HepG2 (cell line): ENCODE results near the gene HPCAL4. TPM values are rescaled to one million over a fixed set of nuclear protein-coding genes. Genes with fewer than 3 reads are reported as not detected.
A peak's percentile ranks its signal among the peaks of the same experiment; 100 is the strongest.

Experiments used
- ATAC-seq: fragments of 200-7000 bp; cut with Tn5 transposase; 3 replicates; pipeline ENCODE4 v1.9.1; 2020; ENCODE audit warnings: mild to moderate bottlenecking, moderate library complexity
- BruUV-seq: library from RNA; stranded (reverse); fragments of 400-500 nt; replicated peaks from 2 replicates; lab custom pipeline; 2021; lab: Mats Ljungman, UMichigan
- CTCF ChIA-PET: fragments of 300-600 bp; formaldehyde crosslinking; extraction: SDS; loops from one replicate; lab custom pipeline; 2021; ENCODE audit warnings: low total read pairs, inconsistent platforms, low intra/inter-chr PET ratio; lab: Yijun Ruan, JAX
- POLR2A ChIA-PET: fragments of 350-600 bp; sonication (Branson Sonifier 250); formaldehyde crosslinking; loops from one replicate; lab custom pipeline; 2020; ENCODE audit warnings: antibody characterized with exemption, inconsistent platforms; lab: Yijun Ruan, JAX
- DNase-seq: peaks from one replicate; pipeline ENCODE4 v3.0.0-alpha.2; 2015; ENCODE audit warnings: low spot score
- FAIRE-seq: peaks from 3 replicates; lab custom pipeline; 2011; peaks lifted over from hg19 to GRCh38; lab: Jason Lieb, UNC
- H2AFZ ChIP-seq: one replicate; pipeline ENCODE4 v1.6.1; 2011; ENCODE audit warnings: low read length, inconsistent platforms
- H3K27ac ChIP-seq: fragments of 300-600 bp; 3 replicates; pipeline ENCODE4 v1.8.0; 2011; ENCODE audit warnings: mixed run types, mild to moderate bottlenecking, mixed read lengths, low read length, inconsistent platforms; ENCODE audit not compliant: insufficient read depth; ENCODE audit errors: extremely low read length
- H3K27me3 ChIP-seq, 2 experiments: fragments of 200-600 bp in 1 of 2; 2 replicates in 1 of 2; 3 replicates in 1 of 2; pipeline versions ENCODE4 v1.6.0 to v1.8.0; 2011; ENCODE audit warnings: low read length in 2 of 2, mild to moderate bottlenecking in 2 of 2, moderate library complexity in 2 of 2, inconsistent platforms in 1 of 2; ENCODE audit not compliant: insufficient read depth in 2 of 2, control insufficient read depth in 1 of 2
- H3K36me3 ChIP-seq, 2 experiments: fragments of 200-600 bp in 1 of 2; replicated peaks in 1 of 2; 2 replicates in 1 of 2; 3 replicates in 1 of 2; pipeline versions ENCODE4 v1.5.1 to v1.8.0; 2011; ENCODE audit warnings: low read length in 2 of 2, inconsistent platforms in 1 of 2; ENCODE audit not compliant: insufficient read depth in 2 of 2, control insufficient read depth in 1 of 2
- H3K4me1 ChIP-seq: 2 replicates; pipeline ENCODE4 v1.5.1; 2012; ENCODE audit warnings: low read length, inconsistent platforms; ENCODE audit not compliant: insufficient read depth
- H3K4me2 ChIP-seq: 2 replicates; pipeline ENCODE4 v1.6.0; 2011; ENCODE audit warnings: low read depth, low read length, inconsistent platforms
- H3K4me3 ChIP-seq, 3 experiments: fragments of 200-600 bp in 1 of 3; sonication (generic), shearing (Covaris generic) in 1 of 3; replicated peaks in 1 of 3; 2 replicates each; pipeline ENCODE4 v1.5.1; 2011 to 2016; ENCODE audit warnings: low read length in 3 of 3, inconsistent platforms in 2 of 3, low read depth in 2 of 3, mild to moderate bottlenecking in 2 of 3, control low read depth in 1 of 3, mixed read lengths in 1 of 3; ENCODE audit not compliant: insufficient read depth in 1 of 3
- H3K79me2 ChIP-seq: one replicate; pipeline ENCODE4 v1.6.1; 2011; ENCODE audit warnings: low read length, inconsistent platforms; ENCODE audit not compliant: insufficient read depth
- H3K9ac ChIP-seq: 2 replicates; pipeline ENCODE4 v1.6.0; 2011; ENCODE audit warnings: mild to moderate bottlenecking, low read depth, low read length, inconsistent platforms; ENCODE audit not compliant: insufficient read depth
- H3K9me3 ChIP-seq: 2 replicates; pipeline ENCODE4 v1.5.1; 2012; ENCODE audit warnings: mild to moderate bottlenecking, low read length
- H4K20me1 ChIP-seq: 2 replicates; pipeline ENCODE4 v1.6.0; 2011; ENCODE audit warnings: inconsistent platforms, mild to moderate bottlenecking, low read length, moderate library complexity; ENCODE audit not compliant: insufficient read depth
- ATAD3A ChIP-seq: sonication (generic); formaldehyde crosslinking; IDR thresholded peaks from 2 replicates; pipeline ENCODE4 v1.4.0; 2020; ENCODE audit warnings: missing genetic modification reagents
- FOSL2 ChIP-seq: sonication (generic); formaldehyde crosslinking; IDR thresholded peaks from 2 replicates; pipeline ENCODE4 v1.4.0; 2020; ENCODE audit warnings: missing genetic modification reagents
- NFE2L2 ChIP-seq: fragments of 150-350 bp; IDR thresholded peaks from 2 replicates; pipeline ENCODE4 v1.6.1; 2014; ENCODE audit warnings: low read length
- NFYB ChIP-seq: sonication (generic); formaldehyde crosslinking; IDR thresholded peaks from 2 replicates; pipeline ENCODE4 v1.4.0; 2020; ENCODE audit warnings: missing genetic modification reagents
- SP1 ChIP-seq, 2 experiments: fragments of 450-650 bp in 1 of 2; sonication (generic) in 1 of 2; formaldehyde crosslinking in 1 of 2; IDR thresholded peaks; 2 replicates each; pipeline versions ENCODE4 v1.4.0 to v1.6.1; 2016 to 2020; ENCODE audit warnings: missing genetic modification reagents in 1 of 2
- TEAD3 ChIP-seq: optimal IDR thresholded peaks from 2 replicates; pipeline ENCODE3; 2016; ENCODE audit warnings: borderline replicate concordance
- TFAP4 ChIP-seq: sonication (generic); IDR thresholded peaks from 2 replicates; pipeline ENCODE4 v1.6.1; 2016; ENCODE audit warnings: low read depth, borderline replicate concordance
- ZBTB7A ChIP-seq: sonication (generic); formaldehyde crosslinking; IDR thresholded peaks from 2 replicates; pipeline ENCODE4 v1.8.0; 2022; ENCODE audit warnings: mild to moderate bottlenecking, missing genetic modification reagents
- ZNF501 ChIP-seq: sonication (generic); formaldehyde crosslinking; IDR thresholded peaks from 2 replicates; pipeline ENCODE4 v1.5.1; 2020; ENCODE audit warnings: mild to moderate bottlenecking, moderate library complexity, missing genetic modification reagents
- ZNF713 ChIP-seq: sonication (generic); formaldehyde crosslinking; IDR thresholded peaks from 2 replicates; pipeline ENCODE4 v1.4.0; 2020; ENCODE audit warnings: mild to moderate bottlenecking, missing genetic modification reagents
- ZNF746 ChIP-seq: sonication (generic); formaldehyde crosslinking; IDR thresholded peaks from 2 replicates; pipeline ENCODE4 v1.8.0; 2022; ENCODE audit warnings: mild to moderate bottlenecking, missing genetic modification reagents
- ZSCAN29 ChIP-seq: sonication (generic); formaldehyde crosslinking; conservative IDR thresholded peaks from 2 replicates; pipeline ENCODE4 v1.4.0; 2020; ENCODE audit warnings: mild to moderate bottlenecking, missing genetic modification reagents
- WGBS: methylation state at CpG from one replicate; pipeline ENCODE4 v1.1.6; 2017; ENCODE audit warnings: low lambda C conversion rate; 5-methylcytosine and 5-hydroxymethylcytosine counted together
- in situ Hi-C: cut with HindIII; loops from 2 replicates; pipeline ENCODE4 v1.10.0; 2017; ENCODE audit warnings: low pct_unique_long_range_greater_than_20kb; ENCODE audit not compliant: extremely low pct_ligation_motif_present
- intact Hi-C: fragments of 100-400 bp; cut with micrococcal nuclease; formaldehyde crosslinking; loops from one replicate; pipeline ENCODE4 v1.10.0; 2022; ENCODE audit not compliant: unreplicated experiment
- polyA plus RNA-seq, 8 experiments: library from polyadenylated mRNA; depleted of rRNA in 3 of 8; stranded (reverse) in 7 of 8; unstranded in 1 of 8; fragments of >200 nt; fragmentation: Illumina TruSeq in 4 of 8; extraction: Trizol in 4 of 8; gene quantifications; 2 replicates each; pipeline versions ENCODE4 v1.2.1 to v1.2.3, GENCODE V29; 2011 to 2016; ENCODE audit warnings: low read depth in 4 of 8, missing spikeins in 1 of 8, mixed read lengths in 1 of 8; ENCODE audit not compliant: insufficient read depth in 1 of 8
- total RNA-seq, 5 experiments: library from RNA; depleted of rRNA; stranded (reverse); fragments of >200 nt; fragmentation: Illumina TruSeq; extraction: Trizol; gene quantifications; 2 replicates each; pipeline ENCODE4 v1.2.3, GENCODE V29; 2016; ENCODE audit warnings: low read depth in 1 of 5

The HPCAL4 gene
- total and polyA plus RNA-seq, 2 of the 13 experiments (the other 11 are each of a cell fraction or from before 2014, with no cell fraction given) = not detected

GRCh38 chr1:39711966-39712340 is 20.7 kb upstream of the HPCAL4 start:
- no peaks in the 10 kb centered on the region; a peak in 1 of 5 replicates for H3K27me3 ChIP-seq
- in situ Hi-C loops (no loop called here), intact Hi-C loops (no loop called here)
- no peak overlapping the region for H3K4me2 ChIP-seq
- peaks cover 11% of the 10 kb centered on the region; the same call in 1 of the 2 replicates for H3K4me1 ChIP-seq
- no peak overlapping the region for H3K4me3 ChIP-seq
- no peak overlapping the region for H3K9ac ChIP-seq
- H3K27ac ChIP-seq = no peak overlapping the region
- no peak overlapping the region for H2AFZ ChIP-seq
- no peak for FAIRE-seq
- H3K36me3 ChIP-seq = no peaks in the 10 kb centered on the region
- no peaks in the 10 kb centered on the region for H4K20me1 ChIP-seq
- ChIA-PET CTCF (no interaction called here), POLR2A (no interaction called here)
- no TSS peak for BruUV-seq
- ATAC-seq = no peak
- no peaks in the 10 kb centered on the region for H3K79me2 ChIP-seq
- TF ChIP-seq ZBTB7A (CRISPR knock-in tag) (no peak), ZNF713 (CRISPR knock-in tag) (no peak), SP1 (IDR thresholded peaks at IDR 0.05) (no peak), SP1 (CRISPR knock-in tag; IDR thresholded peaks at IDR 0.05) (no peak), ZNF746 (CRISPR knock-in tag) (no peak)
- TF ChIP-seq, all 625 proteins: peak for 0
- DNase-seq = no peak
- H3K9me3 ChIP-seq = no peaks in the 10 kb centered on the region
- 43% methylated on average over 6 of the region's 6 CpGs for WGBS

- DNase-seq (peak; percentile 52), ATAC-seq (peak; percentile 86), FAIRE-seq (no peak)
- H2AFZ ChIP-seq = no peak overlapping the region
- CTCF ChIA-PET = no interaction called here
- 14% methylated on average over 11 of the region's 12 CpGs for WGBS
- no peaks in the 10 kb centered on the region; a peak in 1 of 5 replicates for H3K27me3 ChIP-seq
- no peaks in the 10 kb centered on the region for H3K36me3 ChIP-seq
- peaks cover 11% of the 10 kb centered on the region; the same call in 1 of the 2 replicates for H3K4me1 ChIP-seq
- no peaks in the 10 kb centered on the region for H4K20me1 ChIP-seq
- H3K9me3 ChIP-seq = no peaks in the 10 kb centered on the region
- in situ Hi-C loops (no loop called here), intact Hi-C loops (no loop called here)
- no TSS peak for BruUV-seq
- H3K4me3 ChIP-seq = no peak overlapping the region
- H3K79me2 ChIP-seq = no peaks in the 10 kb centered on the region
- TF ChIP-seq ATAD3A (no peak), TFAP4 (peak; percentile 23; the same call in 1 of the 2 replicates), NFYB (CRISPR knock-in tag) (no peak), ZNF501 (0 out of 2 replicates have a peak, but pooled peaks have one; percentile 17), NFE2L2 (peak; percentile 47; the same call in 1 of the 2 replicates), ZSCAN29 (CRISPR knock-in tag) (no peak), FOSL2 (CRISPR knock-in tag) (peak; percentile 55; the same call in 1 of the 2 replicates), TEAD3 (CRISPR knock-in tag) (peak; percentile 31)
- no peak overlapping the region for H3K27ac ChIP-seq
- POLR2A ChIA-PET = no interaction called here
- no peak overlapping the region for H3K9ac ChIP-seq
- H3K4me2 ChIP-seq = no peak overlapping the region
These were observed 20.1 kb upstream of the HPCAL4 start for GRCh38 chr1:39711104-39711965.
